EH (cell line): ENCODE data around the gene ADORA1.
A peak's percentile ranks its signal among the peaks of the same experiment; 100 is the strongest.

Experiments used
- DNase-seq: peaks from one replicate; pipeline ENCODE4 v3.0.0-alpha.2; 2015; ENCODE audit warnings: low read depth

Gene ADORA1

GRCh38 chr1:203158423-203158822, 30.9 kb downstream of the ADORA1 start:
- DNase-seq: no peak

- DNase-seq: no peak
Measured at GRCh38 chr1:203158960-203159665, 31.6 kb downstream of the ADORA1 start.

GRCh38 chr1:203159844-203160243, 32.3 kb downstream of the ADORA1 start:
- DNase-seq: no peak

- DNase-seq: no peak
Measured at GRCh38 chr1:203161175-203161574, 33.6 kb downstream of the ADORA1 start.

- DNase-seq: no peak
Measured at GRCh38 chr1:203161703-203162102, 34.2 kb downstream of the ADORA1 start.

- no peak for DNase-seq
Measured at GRCh38 chr1:203162403-203162802, 34.9 kb downstream of the ADORA1 start.

- no peak for DNase-seq
Measured at GRCh38 chr1:203163891-203164635, 36.5 kb downstream of the ADORA1 start.

- no peak for DNase-seq
Measured at GRCh38 chr1:203165101-203165799, 37.7 kb downstream of the ADORA1 start.

GRCh38 chr1:203165800-203166161, 38.3 kb downstream of the ADORA1 start:
- DNase-seq: no peak

- DNase-seq: no peak
Measured at GRCh38 chr1:203166192-203166940, 38.8 kb downstream of the ADORA1 start.

- DNase-seq: no peak
Measured at GRCh38 chr1:203167026-203167912, 39.7 kb downstream of the ADORA1 start.

- no peak for DNase-seq
Measured at GRCh38 chr1:203167913-203168200, 40.3 kb downstream of the ADORA1 start.

- no peak for DNase-seq
Measured at GRCh38 chr1:203168256-203168786, 40.8 kb downstream of the ADORA1 start.

- DNase-seq: no peak
Measured at GRCh38 chr1:203168991-203169390, 41.5 kb downstream of the ADORA1 start.

GRCh38 chr1:203169770-203170520, 42.4 kb downstream of the ADORA1 start:
- DNase-seq: no peak

- DNase-seq: peak; percentile 17
Measured at GRCh38 chr1:203170625-203171330, 43.3 kb downstream of the ADORA1 start.

GRCh38 chr1:203171341-203172183, 44.0 kb downstream of the ADORA1 start:
- DNase-seq: no peak

- peak; percentile 70 for DNase-seq
Measured at GRCh38 chr1:203172184-203173010, 44.9 kb downstream of the ADORA1 start.
